Lung (tissue), 12 donors: Measurements from ENCODE around the gene TAX1BP1. TPM values are rescaled to one million over a fixed set of nuclear protein-coding genes. Genes with fewer than 3 reads are reported as not detected.

Source experiments
- ATAC-seq: fragments of 200-7000 bp; cut with Tn5 transposase; one replicate; pipeline ENCODE4 v1.9.1; 2020; ENCODE audit warnings: moderate number of reproducible peaks; ENCODE audit not compliant: insufficient read depth, low FRiP score
- DNase-seq, 3 donors: peaks; one replicate each; pipeline ENCODE4 v3.0.0-alpha.2; 2013 to 2017
- H3K27ac ChIP-seq, 2 donors: one replicate each; pipeline ENCODE4 v1.5.1; 2013; ENCODE audit warnings: mild to moderate bottlenecking in 2 of 2, moderate library complexity in 2 of 2, control low read depth in 1 of 2, inconsistent platforms in 1 of 2, low read depth in 1 of 2, low read length in 1 of 2
- H3K27me3 ChIP-seq, 3 donors: one replicate each; pipeline ENCODE4 v1.5.1; 2013; ENCODE audit warnings: low read length in 2 of 3; ENCODE audit not compliant: control insufficient read depth in 3 of 3, insufficient read depth in 3 of 3
- H3K36me3 ChIP-seq, 4 donors: one replicate each; pipeline ENCODE4 v1.5.1; 2013; ENCODE audit warnings: low read length in 4 of 4, mild to moderate bottlenecking in 1 of 4, moderate library complexity in 1 of 4; ENCODE audit not compliant: control insufficient read depth in 4 of 4, insufficient read depth in 4 of 4
- H3K4me1 ChIP-seq, 5 donors: one replicate each; pipeline ENCODE4 v1.5.1; 2013; ENCODE audit warnings: low read length in 5 of 5, mild to moderate bottlenecking in 2 of 5, moderate library complexity in 1 of 5; ENCODE audit not compliant: control insufficient read depth in 5 of 5, insufficient read depth in 5 of 5
- H3K4me3 ChIP-seq: one replicate; pipeline ENCODE4 v1.5.1; 2013; ENCODE audit warnings: mild to moderate bottlenecking, control low read depth, moderate library complexity
- H3K9ac ChIP-seq, 2 donors: one replicate each; pipeline ENCODE4 v1.5.1; 2013; ENCODE audit warnings: low read length in 2 of 2, control low read depth in 1 of 2; ENCODE audit not compliant: insufficient read depth in 1 of 2
- H3K9me3 ChIP-seq, 4 donors: one replicate each; pipeline ENCODE4 v1.5.1; 2013; ENCODE audit warnings: low read length in 3 of 4, mild to moderate bottlenecking in 1 of 4, moderate library complexity in 1 of 4; ENCODE audit not compliant: control insufficient read depth in 4 of 4, insufficient read depth in 3 of 4
- CTCF ChIP-seq: IDR thresholded peaks from 2 replicates; pipeline ENCODE4 v1.5.1; 2012; ENCODE audit warnings: mild to moderate bottlenecking; ENCODE audit errors: control extremely low read depth, extremely low read depth
- WGBS, 2 donors: extraction: QIAGEN DNeasy Blood & Tissue Kit; methylation state at CpG; one replicate each; pipeline ENCODE4 v1.1.7; 2013; 5-methylcytosine and 5-hydroxymethylcytosine counted together
- polyA plus RNA-seq, 2 donors: library from polyadenylated mRNA; stranded (reverse); fragments of 200-250 nt; gene quantifications; one replicate each; pipeline ENCODE4 v1.2.1, GENCODE V29; 2013
- total RNA-seq, 2 donors: library from RNA; depleted of rRNA in 1 of 2; stranded (reverse); fragments of >200 nt in 1 of 2; gene quantifications; one replicate each; pipeline ENCODE4 v1.2.1, GENCODE V29; 2014 to 2021
- donor health status: control.
- donor health status: control.
- donor health status: Bipolar disorder and iron deficiency.
- donor health status: healthy.
- donor health status: DM: yes; HTN: yes; CAD: no.

The TAX1BP1 gene
- total and polyA plus RNA-seq, 4 donors = 61.4 to 137 (median 83.0) TPM

- H3K27ac ChIP-seq = no peak overlapping the region
- no peak for TF ChIP-seq CTCF
- H3K9me3 ChIP-seq = no peaks in the 10 kb centered on the region
- ATAC-seq = no peak
- 92 to 98% methylated on average over 3 of the region's 3 CpGs for WGBS, 2 donors
- DNase-seq = no peak
- no peak overlapping the region for H3K9ac ChIP-seq
- no peak overlapping the region for H3K4me3 ChIP-seq
- H3K4me1 ChIP-seq = peaks cover 0 to under 1% (median under 1%) of the 10 kb centered on the region in 5 donors
- H3K27me3 ChIP-seq = no peaks in the 10 kb centered on the region
- no peaks in the 10 kb centered on the region for H3K36me3 ChIP-seq
These were observed 121.8 kb downstream of the TAX1BP1 start for GRCh38 chr7:27861747-27862146.

- ATAC-seq (no peak), DNase-seq (no peak)
- no peaks in the 10 kb centered on the region for H3K36me3 ChIP-seq
- no peaks in the 10 kb centered on the region for H3K9me3 ChIP-seq
- no peak overlapping the region for H3K27ac ChIP-seq
- no peak overlapping the region for H3K4me3 ChIP-seq
- no peak overlapping the region for H3K9ac ChIP-seq
- H3K27me3 ChIP-seq = no peaks in the 10 kb centered on the region
- 94 to 95% methylated on average over 11 of the region's 11 CpGs for WGBS, 2 donors
- H3K4me1 ChIP-seq = peaks cover 0 to 5% (median 2%) of the 10 kb centered on the region in 5 donors
- no peak for TF ChIP-seq CTCF
These were observed 123.9 kb downstream of the TAX1BP1 start for GRCh38 chr7:27863880-27864279.

GRCh38 chr7:27866256-27866655 lies 126.3 kb downstream of the TAX1BP1 start:
- ATAC-seq = no peak
- no peak for TF ChIP-seq CTCF

More at GRCh38 chr7:27866256-27866655, 126.3 kb downstream of the TAX1BP1 start:
- Histone ChIP-seq H3K4me3 (no peak overlapping the region), H3K36me3 (no peaks in the 10 kb centered on the region), H3K4me1 (peaks cover 0 to 5% (median 4%) of the 10 kb centered on the region in 5 donors), H3K27ac (no peak overlapping the region), H3K9me3 (no peaks in the 10 kb centered on the region), H3K27me3 (no peaks in the 10 kb centered on the region), H3K9ac (no peak overlapping the region)
- WGBS, 2 donors = 46 to 48% methylated on average over 2 of the region's 2 CpGs
- no peak for DNase-seq
